Measurements from ENCODE around the gene HCN2. TPM values are rescaled to one million over a fixed set of nuclear protein-coding genes. Genes with fewer than 3 reads are reported as not detected.
"Not testable (repeated sequence)": the region's sequence is repeated elsewhere in the genome, so short reads cannot be mapped to it uniquely, and the experiment has no call there.

HCN2 gene
- total RNA-seq, 1 donor from 2014 or later, result not detected

DNA sequence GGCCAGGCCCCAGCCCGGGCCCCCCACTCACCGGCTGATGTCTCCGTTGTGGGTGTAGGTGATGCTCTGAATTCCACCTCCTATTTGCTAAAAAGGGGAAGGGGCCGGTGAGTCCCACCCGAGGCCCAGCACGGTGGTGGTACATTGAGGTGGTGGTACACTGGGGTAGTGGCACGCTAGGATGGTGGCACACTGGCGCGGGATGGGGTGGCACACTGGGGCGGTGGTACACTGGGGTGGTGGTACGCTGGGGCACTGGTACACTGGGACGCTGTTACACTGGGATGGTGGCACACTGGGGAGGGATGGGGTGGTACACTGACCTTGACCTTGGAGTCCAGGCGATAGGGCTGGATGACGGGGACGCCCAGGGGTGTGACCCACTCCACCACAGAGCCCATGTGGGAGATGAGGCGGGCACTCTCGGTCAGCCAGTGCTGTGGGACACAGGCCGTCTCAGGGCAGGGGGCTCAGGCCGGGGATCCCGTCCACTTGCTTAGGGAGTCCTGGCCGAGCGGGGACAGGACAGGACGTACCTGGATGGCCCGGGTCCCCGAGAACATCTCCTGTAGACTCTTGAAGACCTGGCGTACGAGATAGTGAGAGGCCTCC, 29.1 kb downstream of the HCN2 start:
- H3K9me3 Mint-ChIP-seq, result no peaks in the 10 kb centered on the region
- Histone ChIP-seq H3K27me3 (no peaks in the 10 kb centered on the region), H3K4me3 (no peak overlapping the region), H3F3A (ENCODE audit: low read depth) (no peaks in the 10 kb centered on the region), H3K36me3 (no peaks in the 10 kb centered on the region), H3K4me1 (no peaks in the 10 kb centered on the region), H3K4me2 (no peak overlapping the region), H3K9ac (no peak overlapping the region), H2AFZ (replicated peaks) (no peak overlapping the region), H3K79me2 (ENCODE audit: low read depth) (no peaks in the 10 kb centered on the region), H3K9me3 (ENCODE audit: low read depth) (no peaks in the 10 kb centered on the region), H3K27ac (no peak overlapping the region), H4K20me1 (ENCODE audit: low read depth) (no peaks in the 10 kb centered on the region)
- H3K4me3 Mint-ChIP-seq, result no peak overlapping the region
- DNase-seq (ENCODE audit: low spot score), result no peak
- H3K4me1 Mint-ChIP-seq, result peaks cover 4% of the 10 kb centered on the region
- peaks cover 5% of the 10 kb centered on the region for H3K27me3 Mint-ChIP-seq (ENCODE audit: insufficient read depth, low read depth)
- TF ChIP-seq EZH2phosphoT487 (IDR thresholded peaks at IDR 0.05), result no peak
- TF ChIP-seq, protein P1, sequence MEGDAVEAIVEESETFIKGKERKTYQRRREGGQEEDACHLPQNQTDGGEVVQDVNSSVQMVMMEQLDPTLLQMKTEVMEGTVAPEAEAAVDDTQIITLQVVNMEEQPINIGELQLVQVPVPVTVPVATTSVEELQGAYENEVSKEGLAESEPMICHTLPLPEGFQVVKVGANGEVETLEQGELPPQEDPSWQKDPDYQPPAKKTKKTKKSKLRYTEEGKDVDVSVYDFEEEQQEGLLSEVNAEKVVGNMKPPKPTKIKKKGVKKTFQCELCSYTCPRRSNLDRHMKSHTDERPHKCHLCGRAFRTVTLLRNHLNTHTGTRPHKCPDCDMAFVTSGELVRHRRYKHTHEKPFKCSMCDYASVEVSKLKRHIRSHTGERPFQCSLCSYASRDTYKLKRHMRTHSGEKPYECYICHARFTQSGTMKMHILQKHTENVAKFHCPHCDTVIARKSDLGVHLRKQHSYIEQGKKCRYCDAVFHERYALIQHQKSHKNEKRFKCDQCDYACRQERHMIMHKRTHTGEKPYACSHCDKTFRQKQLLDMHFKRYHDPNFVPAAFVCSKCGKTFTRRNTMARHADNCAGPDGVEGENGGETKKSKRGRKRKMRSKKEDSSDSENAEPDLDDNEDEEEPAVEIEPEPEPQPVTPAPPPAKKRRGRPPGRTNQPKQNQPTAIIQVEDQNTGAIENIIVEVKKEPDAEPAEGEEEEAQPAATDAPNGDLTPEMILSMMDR (IDR thresholded peaks at IDR 0.05), result no peak
- TF ChIP-seq EZH2 (IDR thresholded peaks at IDR 0.05), result no peak
- peaks cover 17% of the 10 kb centered on the region for H3K36me3 Mint-ChIP-seq
- H3K27ac Mint-ChIP-seq, result no peak overlapping the region

DNA sequence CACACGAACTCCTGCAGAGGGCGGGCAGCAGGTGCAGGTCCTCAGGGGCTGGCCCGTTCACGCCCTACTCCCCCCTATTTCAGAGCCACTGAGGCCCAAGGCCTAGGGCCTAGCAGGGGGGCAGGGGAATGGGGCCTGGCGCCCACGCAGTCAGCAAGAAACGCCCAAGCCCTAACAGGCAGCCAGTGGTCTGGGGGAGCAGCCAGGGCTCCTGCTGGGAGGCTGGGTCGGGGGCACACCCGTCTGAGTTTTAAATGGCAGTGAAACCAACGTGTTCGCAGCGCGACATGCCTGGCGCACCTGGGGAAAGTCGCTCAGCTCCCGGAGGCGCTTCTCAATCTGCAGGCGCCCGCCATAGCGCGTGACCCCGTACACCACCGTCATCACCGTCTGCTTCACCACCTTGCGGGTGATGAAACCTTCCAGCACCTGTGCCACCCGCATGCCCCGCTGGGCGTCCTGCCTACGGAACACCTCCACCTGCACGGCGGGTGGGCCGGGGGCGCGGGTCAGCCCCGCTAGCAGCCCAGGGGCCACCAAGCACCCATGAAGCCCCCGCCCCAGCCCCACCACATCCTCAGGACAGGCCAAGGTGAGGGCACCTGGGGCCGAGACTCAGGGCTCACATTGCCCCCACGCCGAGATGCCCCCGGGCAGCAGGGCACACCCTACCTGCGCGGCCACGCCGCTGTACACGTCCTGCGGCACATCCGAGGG, 29.8 kb downstream of the HCN2 start:
- no peak for TF ChIP-seq EZH2 (IDR thresholded peaks at IDR 0.05)
- TF ChIP-seq, protein P1 (IDR thresholded peaks at IDR 0.05), result no peak
- Histone ChIP-seq H4K20me1 (ENCODE audit: low read depth) (peaks cover 6% of the 10 kb centered on the region), H3K4me1 (no peaks in the 10 kb centered on the region), H3K4me2 (no peak overlapping the region), H3K9me3 (ENCODE audit: low read depth) (no peaks in the 10 kb centered on the region), H3K79me2 (ENCODE audit: low read depth) (no peaks in the 10 kb centered on the region), H2AFZ (replicated peaks) (no peak overlapping the region), H3K9ac (no peak overlapping the region), H3K4me3 (no peak overlapping the region), H3K27ac (no peak overlapping the region), H3F3A (ENCODE audit: low read depth) (no peaks in the 10 kb centered on the region), H3K36me3 (no peaks in the 10 kb centered on the region), H3K27me3 (no peaks in the 10 kb centered on the region)
- H3K27me3 Mint-ChIP-seq (ENCODE audit: insufficient read depth, low read depth), result peaks cover 4% of the 10 kb centered on the region
- H3K36me3 Mint-ChIP-seq, result peaks cover 19% of the 10 kb centered on the region
- DNase-seq (ENCODE audit: low spot score), result no peak
- no peaks in the 10 kb centered on the region for H3K9me3 Mint-ChIP-seq
- H3K4me1 Mint-ChIP-seq, result peaks cover 10% of the 10 kb centered on the region
- no peak overlapping the region for H3K4me3 Mint-ChIP-seq
- no peak overlapping the region for H3K27ac Mint-ChIP-seq

DNA sequence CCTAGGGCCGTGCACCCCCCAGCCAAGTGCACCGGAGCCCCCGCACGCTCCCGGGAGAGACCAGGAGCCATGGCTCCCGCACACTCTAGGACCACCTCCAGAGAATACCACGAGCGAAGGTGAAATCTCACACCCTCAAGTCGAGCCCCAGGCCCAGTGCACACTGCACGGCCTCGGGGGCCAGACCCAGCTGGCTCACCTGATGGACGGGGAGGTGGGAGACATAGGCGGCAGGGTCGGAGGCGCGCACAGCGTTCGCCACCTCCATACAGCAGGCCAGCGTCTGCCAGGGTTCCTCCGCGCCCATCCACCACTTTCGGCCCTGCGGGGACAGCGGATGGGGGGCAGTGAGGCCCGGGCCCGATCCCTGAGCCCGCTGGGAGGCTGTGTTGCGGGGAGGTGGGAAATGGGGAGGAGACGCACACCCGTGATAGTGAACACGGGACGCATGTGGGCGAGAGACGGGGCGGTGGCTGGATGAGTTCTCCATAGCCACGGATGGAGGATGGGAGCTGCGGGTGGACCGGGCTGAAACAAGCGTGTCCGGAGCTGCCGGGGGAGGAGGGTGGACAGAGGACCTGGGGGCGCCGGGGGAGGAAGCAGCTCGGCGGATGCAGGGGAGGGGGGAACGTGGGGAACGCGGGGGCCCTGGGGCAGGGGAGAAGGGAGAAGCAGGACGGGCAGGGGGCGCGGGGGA, 30.6 kb downstream of the HCN2 start:
- Histone ChIP-seq H3K4me3 (no peak overlapping the region), H3K9ac (no peak overlapping the region), H3K27ac (no peak overlapping the region), H3K79me2 (ENCODE audit: low read depth) (no peaks in the 10 kb centered on the region), H3K27me3 (no peaks in the 10 kb centered on the region), H3K9me3 (ENCODE audit: low read depth) (no peaks in the 10 kb centered on the region), H3K36me3 (no peaks in the 10 kb centered on the region), H4K20me1 (ENCODE audit: low read depth) (peaks cover 12% of the 10 kb centered on the region), H3F3A (ENCODE audit: low read depth) (no peaks in the 10 kb centered on the region), H2AFZ (replicated peaks) (no peak overlapping the region), H3K4me2 (no peak overlapping the region), H3K4me1 (no peaks in the 10 kb centered on the region)
- Mint-ChIP-seq H3K27ac (no peak overlapping the region), H3K27me3 (ENCODE audit: insufficient read depth, low read depth) (peaks cover 4% of the 10 kb centered on the region), H3K4me3 (no peak overlapping the region), H3K9me3 (no peaks in the 10 kb centered on the region), H3K4me1 (peaks cover 11% of the 10 kb centered on the region), H3K36me3 (peaks cover 18% of the 10 kb centered on the region)
- TF ChIP-seq EZH2 (IDR thresholded peaks at IDR 0.05) (no peak), EZH2phosphoT487 (IDR thresholded peaks at IDR 0.05) (no peak)
- TF ChIP-seq, protein P1 (IDR thresholded peaks at IDR 0.05), result no peak
- no peak for DNase-seq (ENCODE audit: low spot score)

DNA sequence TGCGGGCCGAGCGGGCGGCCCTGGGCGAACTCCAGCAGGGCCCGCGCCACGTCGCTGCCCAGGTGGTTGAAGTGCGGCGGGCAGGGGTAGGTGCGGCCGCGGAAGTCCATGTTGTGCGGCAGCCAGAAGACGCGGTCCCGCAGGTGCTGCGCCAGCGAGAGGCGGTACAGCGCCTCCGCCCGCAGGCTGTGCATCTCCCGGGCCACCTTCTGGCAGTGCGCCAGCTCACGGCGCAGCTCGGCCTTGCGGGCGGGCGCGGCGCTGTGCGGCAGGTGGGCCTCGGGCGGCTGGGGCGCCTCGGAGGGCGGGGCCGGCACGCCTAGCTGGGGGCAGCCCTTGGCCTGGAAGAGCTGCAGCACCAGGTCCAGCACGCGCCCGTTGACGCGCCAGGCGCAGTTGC, 31.5 kb downstream of the HCN2 start:
- not testable (repeated sequence) for H3K79me2 ChIP-seq (ENCODE audit: low read depth); H3K9me3 ChIP-seq (ENCODE audit: low read depth); H3K27ac ChIP-seq; H3K27ac Mint-ChIP-seq; H3F3A ChIP-seq (ENCODE audit: low read depth); H3K4me2 ChIP-seq; H3K36me3 ChIP-seq; H3K9ac ChIP-seq; H3K4me1 ChIP-seq; H2AFZ ChIP-seq (replicated peaks); H3K27me3 Mint-ChIP-seq (ENCODE audit: insufficient read depth, low read depth); H3K27me3 ChIP-seq; DNase-seq (ENCODE audit: low spot score); H3K4me3 Mint-ChIP-seq; H3K4me3 ChIP-seq; H3K9me3 Mint-ChIP-seq
- Mint-ChIP-seq H3K36me3 (peaks cover 18% of the 10 kb centered on the region), H3K4me1 (peaks cover 14% of the 10 kb centered on the region)
- peaks cover 14% of the 10 kb centered on the region for H4K20me1 ChIP-seq (ENCODE audit: low read depth)

Data from neural progenitor cell (in vitro differentiated cells).